GM12864 (cell line): ENCODE measurements around the gene CFAP54.

Experiments used
- DNase-seq: peaks from one replicate; pipeline ENCODE4 v3.0.0-alpha.2; 2011; ENCODE audit warnings: low read depth
- H3K4me3 ChIP-seq: 2 replicates; pipeline ENCODE4 v1.5.1; 2011; ENCODE audit warnings: mild to moderate bottlenecking, low read depth, low read length, control low read depth
- CTCF ChIP-seq: IDR thresholded peaks from 2 replicates; pipeline ENCODE4 v1.5.1; 2011; ENCODE audit warnings: low read depth, mild to moderate bottlenecking, moderate library complexity, low read length, control low read depth, inconsistent platforms; ENCODE audit errors: missing control alignments

CFAP54 gene

GRCh38 chr12:96465896-96466295 is 23.5 kb upstream of the CFAP54 start:
- no peak overlapping the region for H3K4me3 ChIP-seq
- no peak for DNase-seq
- no peak for TF ChIP-seq CTCF

GRCh38 chr12:96466939-96467751 is 22.2 kb upstream of the CFAP54 start:
- TF ChIP-seq CTCF, result no peak
- no peak overlapping the region for H3K4me3 ChIP-seq
- no peak for DNase-seq

- H3K4me3 ChIP-seq, result no peak overlapping the region
- no peak for TF ChIP-seq CTCF
- DNase-seq, result no peak
Observed at GRCh38 chr12:96471368-96472050, 17.9 kb upstream of the CFAP54 start.

GRCh38 chr12:96472384-96472783 is 17.0 kb upstream of the CFAP54 start:
- DNase-seq, result no peak
- no peak for TF ChIP-seq CTCF
- no peak overlapping the region for H3K4me3 ChIP-seq

- TF ChIP-seq CTCF, result no peak
- no peak for DNase-seq
- no peak overlapping the region for H3K4me3 ChIP-seq
Observed at GRCh38 chr12:96473394-96474093, 15.8 kb upstream of the CFAP54 start.

GRCh38 chr12:96474206-96474605 is 15.2 kb upstream of the CFAP54 start:
- DNase-seq, result no peak
- no peak overlapping the region for H3K4me3 ChIP-seq
- TF ChIP-seq CTCF, result no peak
